Smooth muscle cell (in vitro differentiated cells): ENCODE data around the gene TCF7L2. TPM values are rescaled to one million over a fixed set of nuclear protein-coding genes. Genes with fewer than 3 reads are reported as not detected.

Source experiments
- DNase-seq: peaks from one replicate; lab custom pipeline; 2025; ENCODE audit not compliant: unreplicated experiment; lab: John Stamatoyannopoulos, UW
- H2AFZ ChIP-seq: fragments of 200-600 bp; sonication (generic); 2 replicates; pipeline ENCODE4 v1.6.0; 2016; ENCODE audit warnings: antibody characterized with exemption, low read depth, mild to moderate bottlenecking
- H3F3A ChIP-seq: fragments of 200-600 bp; sonication (generic); 2 replicates; pipeline ENCODE4 v1.6.0; 2017; ENCODE audit warnings: antibody characterized with exemption, low read depth
- H3K27ac ChIP-seq: fragments of 200-600 bp; sonication (generic); 2 replicates; pipeline ENCODE4 v1.5.1; 2016; ENCODE audit warnings: low read depth, mild to moderate bottlenecking
- H3K27me3 ChIP-seq: fragments of 200-600 bp; sonication (generic); 2 replicates; pipeline ENCODE4 v1.6.1; 2016; ENCODE audit warnings: low read depth, mild to moderate bottlenecking
- H3K36me3 ChIP-seq: fragments of 200-600 bp; sonication (generic); 2 replicates; pipeline ENCODE4 v1.5.1; 2016; ENCODE audit warnings: low read depth
- H3K4me1 ChIP-seq: fragments of 200-600 bp; sonication (generic); 2 replicates; pipeline ENCODE4 v1.5.1; 2016; ENCODE audit warnings: low read depth
- H3K4me2 ChIP-seq: fragments of 200-600 bp; sonication (generic); 2 replicates; pipeline ENCODE4 v1.6.0; 2016; ENCODE audit warnings: mild to moderate bottlenecking
- H3K4me3 ChIP-seq: fragments of 200-600 bp; sonication (generic); 2 replicates; pipeline ENCODE4 v1.5.1; 2016; ENCODE audit warnings: mild to moderate bottlenecking
- H3K79me2 ChIP-seq: fragments of 200-600 bp; sonication (generic); 2 replicates; pipeline ENCODE4 v1.6.0; 2016; ENCODE audit warnings: low read depth, mild to moderate bottlenecking
- H3K9ac ChIP-seq: fragments of 200-600 bp; sonication (generic); 2 replicates; pipeline ENCODE4 v1.6.0; 2016; ENCODE audit warnings: low read depth
- H3K9me3 ChIP-seq: fragments of 200-600 bp; sonication (generic); replicated peaks from 2 replicates; pipeline ENCODE4 v1.5.1; 2016; ENCODE audit warnings: low read depth
- H4K20me1 ChIP-seq: fragments of 200-600 bp; sonication (generic); 2 replicates; pipeline ENCODE4 v1.6.0; 2016; ENCODE audit warnings: low read depth
- CTCF ChIP-seq: fragments of 200-600 bp; sonication (generic); IDR thresholded peaks from 2 replicates; pipeline ENCODE4 v1.5.1; 2017; ENCODE audit warnings: borderline replicate concordance, mild to moderate bottlenecking, antibody characterized with exemption; ENCODE audit not compliant: insufficient read depth, poor library complexity, severe bottlenecking
- WGBS: methylation state at CpG from one replicate; pipeline ENCODE4 v1.1.7; 2016; ENCODE audit warnings: low lambda C conversion rate; 5-methylcytosine and 5-hydroxymethylcytosine counted together
- polyA plus RNA-seq: library from polyadenylated mRNA; unstranded; fragments of >200 nt; fragmentation: Nextera tagmentation; extraction: Ambion mirVana; gene quantifications from 2 replicates; pipeline ENCODE4 v1.2.1, GENCODE V29; 2016
- total RNA-seq: library from RNA; depleted of rRNA; stranded (reverse); fragments of >200 nt; gene quantifications from 2 replicates; pipeline ENCODE4 v1.2.3, GENCODE V29; 2014

Gene TCF7L2
- total and polyA plus RNA-seq, 2 experiments from 2014 or later, result 14.6 to 17.7 TPM

- H4K20me1 ChIP-seq, result peaks cover 22% of the 10 kb centered on the region
- TF ChIP-seq CTCF, result no peak
- peaks cover 4% of the 10 kb centered on the region for H3F3A ChIP-seq
- H3K4me2 ChIP-seq, result peak overlapping the region; percentile 80
- DNase-seq, result no peak
- H3K9ac ChIP-seq, result peak overlapping the region; percentile 88
- no peak overlapping the region for H2AFZ ChIP-seq
- H3K4me1 ChIP-seq, result peaks cover 55% of the 10 kb centered on the region
- peak overlapping the region; percentile 92 for H3K27ac ChIP-seq
- no peaks in the 10 kb centered on the region for H3K27me3 ChIP-seq
- no peak overlapping the region for H3K4me3 ChIP-seq
- H3K9me3 ChIP-seq, result no peaks in the 10 kb centered on the region
- no peaks in the 10 kb centered on the region for H3K36me3 ChIP-seq
- WGBS, result 52% methylated on average over 10 of the region's 10 CpGs
- peaks cover 84% of the 10 kb centered on the region for H3K79me2 ChIP-seq
Observed at GRCh38 chr10:113045147-113046055, 95.4 kb downstream of the TCF7L2 start.

GRCh38 chr10:113047151-113047550 lies 97.1 kb downstream of the TCF7L2 start:
- no peak for TF ChIP-seq CTCF
- Histone ChIP-seq H3K27me3 (no peaks in the 10 kb centered on the region), H3K79me2 (peaks cover 82% of the 10 kb centered on the region), H3K9me3 (no peaks in the 10 kb centered on the region), H4K20me1 (peaks cover 28% of the 10 kb centered on the region), H3K36me3 (no peaks in the 10 kb centered on the region), H3K4me1 (peaks cover 63% of the 10 kb centered on the region), H3K4me3 (no peak overlapping the region), H3F3A (peaks cover 7% of the 10 kb centered on the region), H3K4me2 (peak overlapping the region; percentile 80), H3K9ac (peak overlapping the region; percentile 88), H2AFZ (no peak overlapping the region), H3K27ac (peak overlapping the region; percentile 92)
- 81% methylated on average over 4 of the region's 4 CpGs for WGBS
- no peak for DNase-seq

GRCh38 chr10:113047605-113047962 lies 97.5 kb downstream of the TCF7L2 start:
- Histone ChIP-seq H3K9me3 (no peaks in the 10 kb centered on the region), H3K4me3 (no peak overlapping the region), H3K9ac (peak overlapping the region; percentile 88), H3K4me2 (peak overlapping the region; percentile 80), H4K20me1 (peaks cover 30% of the 10 kb centered on the region), H3K4me1 (peaks cover 65% of the 10 kb centered on the region), H3K27ac (peak overlapping the region; percentile 92), H3K27me3 (no peaks in the 10 kb centered on the region), H3F3A (peaks cover 7% of the 10 kb centered on the region), H3K79me2 (peaks cover 82% of the 10 kb centered on the region), H3K36me3 (no peaks in the 10 kb centered on the region), H2AFZ (no peak overlapping the region)
- WGBS, result 44% methylated on average over 5 of the region's 5 CpGs
- no peak for TF ChIP-seq CTCF
- no peak for DNase-seq
